ENCODE measurements around the gene NCAPD3. TPM values are rescaled to one million over a fixed set of nuclear protein-coding genes. Genes with fewer than 3 reads are reported as not detected.

NCAPD3 gene
- total and polyA plus RNA-seq, 2 of the 13 experiments (the other 11 are each of a cell fraction or from before 2014, with no cell fraction given), result 20.7 to 25.6 TPM

GRCh38 chr11:134170919-134171281 lies 52.9 kb downstream of the NCAPD3 start:
- TF ChIP-seq ZNF510 (CRISPR knock-in tag; IDR thresholded peaks at IDR 0.05; ENCODE audit: low read depth), result no peak
- BruUV-seq (replicated peaks), result no TSS peak
- Histone ChIP-seq H3K27ac (ENCODE audit: extremely low read length, insufficient read depth, low read length) (no peak overlapping the region), H3K9ac (ENCODE audit: insufficient read depth, low read depth, low read length) (no peak overlapping the region), H3K9me3 (ENCODE audit: low read length) (peaks cover 15% of the 10 kb centered on the region), H2AFZ (ENCODE audit: low read length) (no peak overlapping the region), H3K36me3 (replicated peaks in 1 of 2; ENCODE audit: control insufficient read depth in 1 of 2, insufficient read depth in 2 of 2, low read length in 2 of 2) (peaks cover 17 to 66% of the 10 kb centered on the region in 2 experiments; a peak in 4 of 5 replicates), H3K27me3 (ENCODE audit: control insufficient read depth in 1 of 2, insufficient read depth in 2 of 2, low read length in 2 of 2) (no peaks in the 10 kb centered on the region), H3K4me1 (ENCODE audit: insufficient read depth, low read length) (no peaks in the 10 kb centered on the region), H4K20me1 (ENCODE audit: insufficient read depth, low read length) (no peaks in the 10 kb centered on the region), H3K79me2 (ENCODE audit: insufficient read depth, low read length) (no peaks in the 10 kb centered on the region), H3K4me2 (ENCODE audit: low read depth, low read length) (no peak overlapping the region), H3K4me3 (replicated peaks in 1 of 3; ENCODE audit: insufficient read depth in 1 of 3, low read depth in 2 of 3, low read length in 3 of 3) (no peak overlapping the region)
- DNase-seq (ENCODE audit: low spot score) (no peak), ATAC-seq (no peak), FAIRE-seq (no peak)
- 96% methylated on average over 5 of the region's 5 CpGs for WGBS (ENCODE audit: low lambda C conversion rate)
- intact Hi-C loops (cut with micrococcal nuclease; ENCODE audit: unreplicated experiment), result no loop called here
- POLR2A ChIA-PET, result no interaction called here
- in situ Hi-C loops (cut with HindIII; ENCODE audit: extremely low pct_ligation_motif_present, low pct_unique_long_range_greater_than_20kb), result no loop called here
- CTCF ChIA-PET (ENCODE audit: low intra/inter-chr PET ratio, low total read pairs), result no interaction called here

GRCh38 chr11:134170177-134170918 lies 53.4 kb downstream of the NCAPD3 start:
- ATAC-seq (no peak), FAIRE-seq (no peak), DNase-seq (ENCODE audit: low spot score) (no peak)
- Histone ChIP-seq H3K27me3 (ENCODE audit: control insufficient read depth in 1 of 2, insufficient read depth in 2 of 2, low read length in 2 of 2) (no peaks in the 10 kb centered on the region), H2AFZ (ENCODE audit: low read length) (no peak overlapping the region), H3K79me2 (ENCODE audit: insufficient read depth, low read length) (no peaks in the 10 kb centered on the region), H4K20me1 (ENCODE audit: insufficient read depth, low read length) (no peaks in the 10 kb centered on the region), H3K27ac (ENCODE audit: extremely low read length, insufficient read depth, low read length) (no peak overlapping the region), H3K4me3 (replicated peaks in 1 of 3; ENCODE audit: insufficient read depth in 1 of 3, low read depth in 2 of 3, low read length in 3 of 3) (no peak overlapping the region), H3K36me3 (replicated peaks in 1 of 2; ENCODE audit: control insufficient read depth in 1 of 2, insufficient read depth in 2 of 2, low read length in 2 of 2) (peaks cover 19 to 64% of the 10 kb centered on the region in 2 experiments), H3K9me3 (ENCODE audit: low read length) (peaks cover 18% of the 10 kb centered on the region), H3K4me1 (ENCODE audit: insufficient read depth, low read length) (no peaks in the 10 kb centered on the region), H3K4me2 (ENCODE audit: low read depth, low read length) (no peak overlapping the region), H3K9ac (ENCODE audit: insufficient read depth, low read depth, low read length) (no peak overlapping the region)
- 94% methylated on average over 6 of the region's 6 CpGs for WGBS (ENCODE audit: low lambda C conversion rate)
- no TSS peak for BruUV-seq (replicated peaks)
- CTCF ChIA-PET (ENCODE audit: low intra/inter-chr PET ratio, low total read pairs), result no interaction called here
- intact Hi-C loops (cut with micrococcal nuclease; ENCODE audit: unreplicated experiment) (no loop called here), in situ Hi-C loops (cut with HindIII; ENCODE audit: extremely low pct_ligation_motif_present, low pct_unique_long_range_greater_than_20kb) (no loop called here)
- POLR2A ChIA-PET, result no interaction called here
- TF ChIP-seq ZNF724P (CRISPR knock-in tag; IDR thresholded peaks at IDR 0.05; ENCODE audit: borderline replicate concordance), result no peak
- TF ChIP-seq MEIS2 (CRISPR knock-in tag; IDR thresholded peaks at IDR 0.05), result no peak
- no peak for TF ChIP-seq ZFP90 (CRISPR knock-in tag; IDR thresholded peaks at IDR 0.05; ENCODE audit: borderline replicate concordance)
- no peak for TF ChIP-seq AHR (CRISPR knock-in tag; IDR thresholded peaks at IDR 0.05)
- TF ChIP-seq MZF1 (CRISPR knock-in tag; IDR thresholded peaks at IDR 0.05; ENCODE audit: borderline replicate concordance), result no peak
- no peak for TF ChIP-seq ZNF496 (CRISPR knock-in tag; IDR thresholded peaks at IDR 0.05; ENCODE audit: insufficient replicate concordance)
- TF ChIP-seq ZNF678 (CRISPR knock-in tag; IDR thresholded peaks at IDR 0.05), result no peak
- TF ChIP-seq, protein P1, sequence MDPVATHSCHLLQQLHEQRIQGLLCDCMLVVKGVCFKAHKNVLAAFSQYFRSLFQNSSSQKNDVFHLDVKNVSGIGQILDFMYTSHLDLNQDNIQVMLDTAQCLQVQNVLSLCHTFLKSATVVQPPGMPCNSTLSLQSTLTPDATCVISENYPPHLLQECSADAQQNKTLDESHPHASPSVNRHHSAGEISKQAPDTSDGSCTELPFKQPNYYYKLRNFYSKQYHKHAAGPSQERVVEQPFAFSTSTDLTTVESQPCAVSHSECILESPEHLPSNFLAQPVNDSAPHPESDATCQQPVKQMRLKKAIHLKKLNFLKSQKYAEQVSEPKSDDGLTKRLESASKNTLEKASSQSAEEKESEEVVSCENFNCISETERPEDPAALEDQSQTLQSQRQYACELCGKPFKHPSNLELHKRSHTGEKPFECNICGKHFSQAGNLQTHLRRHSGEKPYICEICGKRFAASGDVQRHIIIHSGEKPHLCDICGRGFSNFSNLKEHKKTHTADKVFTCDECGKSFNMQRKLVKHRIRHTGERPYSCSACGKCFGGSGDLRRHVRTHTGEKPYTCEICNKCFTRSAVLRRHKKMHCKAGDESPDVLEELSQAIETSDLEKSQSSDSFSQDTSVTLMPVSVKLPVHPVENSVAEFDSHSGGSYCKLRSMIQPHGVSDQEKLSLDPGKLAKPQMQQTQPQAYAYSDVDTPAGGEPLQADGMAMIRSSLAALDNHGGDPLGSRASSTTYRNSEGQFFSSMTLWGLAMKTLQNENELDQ (CRISPR knock-in tag; IDR thresholded peaks at IDR 0.05; ENCODE audit: borderline replicate concordance), result no peak
- no peak for TF ChIP-seq ZNF850 (CRISPR knock-in tag; conservative IDR thresholded peaks at IDR 0.05)
- TF ChIP-seq ZBTB20 (CRISPR knock-in tag; IDR thresholded peaks at IDR 0.05; ENCODE audit: borderline replicate concordance, low read depth), result no peak
- no peak for TF ChIP-seq ZNF121 (CRISPR knock-in tag; IDR thresholded peaks at IDR 0.05)
- TF ChIP-seq ZNF20 (CRISPR knock-in tag; IDR thresholded peaks at IDR 0.05), result no peak
- TF ChIP-seq NFE2 (CRISPR knock-in tag; IDR thresholded peaks at IDR 0.05), result no peak
- TF ChIP-seq, protein P2, sequence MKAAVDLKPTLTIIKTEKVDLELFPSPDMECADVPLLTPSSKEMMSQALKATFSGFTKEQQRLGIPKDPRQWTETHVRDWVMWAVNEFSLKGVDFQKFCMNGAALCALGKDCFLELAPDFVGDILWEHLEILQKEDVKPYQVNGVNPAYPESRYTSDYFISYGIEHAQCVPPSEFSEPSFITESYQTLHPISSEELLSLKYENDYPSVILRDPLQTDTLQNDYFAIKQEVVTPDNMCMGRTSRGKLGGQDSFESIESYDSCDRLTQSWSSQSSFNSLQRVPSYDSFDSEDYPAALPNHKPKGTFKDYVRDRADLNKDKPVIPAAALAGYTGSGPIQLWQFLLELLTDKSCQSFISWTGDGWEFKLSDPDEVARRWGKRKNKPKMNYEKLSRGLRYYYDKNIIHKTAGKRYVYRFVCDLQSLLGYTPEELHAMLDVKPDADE (CRISPR knock-in tag; IDR thresholded peaks at IDR 0.05), result no peak
- TF ChIP-seq ZKSCAN1 (IDR thresholded peaks at IDR 0.05; ENCODE audit: low read length), result no peak
